ENCODE measurements around the gene FAM227B. TPM values are rescaled to one million over a fixed set of nuclear protein-coding genes. Genes with fewer than 3 reads are reported as not detected.
A peak's percentile ranks its signal among the peaks of the same experiment; 100 is the strongest.

The FAM227B gene
- total RNA-seq, 1 donor from 2014 or later = 25.1 TPM

DNA sequence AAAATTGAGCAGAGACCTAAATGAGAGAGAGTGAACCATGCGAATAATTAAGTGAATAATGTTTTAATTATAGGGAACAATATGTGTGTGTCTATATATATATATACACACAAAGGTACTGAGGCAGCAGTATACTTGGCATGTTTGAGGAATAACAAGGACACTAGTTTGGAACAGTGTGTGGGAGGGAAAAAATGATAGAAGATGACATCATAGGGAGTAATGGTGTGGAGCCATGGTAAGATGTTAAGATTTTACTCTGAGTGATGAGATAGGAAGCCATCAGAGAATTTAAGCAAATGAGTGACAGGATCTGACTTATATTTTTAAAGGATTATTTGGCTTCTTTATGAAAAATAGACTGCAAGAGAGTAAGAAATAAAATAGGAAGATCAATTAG, 29.4 kb upstream of the FAM227B start:
- Mint-ChIP-seq H3K27ac (no peak overlapping the region), H3K9me3 (peaks cover 17% of the 10 kb centered on the region), H3K4me3 (no peak overlapping the region), H3K36me3 (peaks cover 11% of the 10 kb centered on the region), H3K4me1 (peaks cover 15% of the 10 kb centered on the region), H3K27me3 (ENCODE audit: insufficient read depth, low read depth) (no peaks in the 10 kb centered on the region)
- Histone ChIP-seq H3K4me1 (no peaks in the 10 kb centered on the region), H3K4me3 (no peak overlapping the region), H3K36me3 (no peaks in the 10 kb centered on the region), H3K4me2 (no peak overlapping the region), H3K27me3 (no peaks in the 10 kb centered on the region), H4K20me1 (ENCODE audit: low read depth) (no peaks in the 10 kb centered on the region), H3K9ac (no peak overlapping the region), H2AFZ (replicated peaks) (no peak overlapping the region), H3K9me3 (ENCODE audit: low read depth) (peaks cover 7% of the 10 kb centered on the region), H3K27ac (no peak overlapping the region), H3F3A (ENCODE audit: low read depth) (no peaks in the 10 kb centered on the region), H3K79me2 (ENCODE audit: low read depth) (no peaks in the 10 kb centered on the region)
- no peak for DNase-seq (ENCODE audit: low spot score)
- TF ChIP-seq EZH2phosphoT487 (IDR thresholded peaks at IDR 0.05) (no peak), EZH2 (IDR thresholded peaks at IDR 0.05) (no peak)
- TF ChIP-seq, protein P1, sequence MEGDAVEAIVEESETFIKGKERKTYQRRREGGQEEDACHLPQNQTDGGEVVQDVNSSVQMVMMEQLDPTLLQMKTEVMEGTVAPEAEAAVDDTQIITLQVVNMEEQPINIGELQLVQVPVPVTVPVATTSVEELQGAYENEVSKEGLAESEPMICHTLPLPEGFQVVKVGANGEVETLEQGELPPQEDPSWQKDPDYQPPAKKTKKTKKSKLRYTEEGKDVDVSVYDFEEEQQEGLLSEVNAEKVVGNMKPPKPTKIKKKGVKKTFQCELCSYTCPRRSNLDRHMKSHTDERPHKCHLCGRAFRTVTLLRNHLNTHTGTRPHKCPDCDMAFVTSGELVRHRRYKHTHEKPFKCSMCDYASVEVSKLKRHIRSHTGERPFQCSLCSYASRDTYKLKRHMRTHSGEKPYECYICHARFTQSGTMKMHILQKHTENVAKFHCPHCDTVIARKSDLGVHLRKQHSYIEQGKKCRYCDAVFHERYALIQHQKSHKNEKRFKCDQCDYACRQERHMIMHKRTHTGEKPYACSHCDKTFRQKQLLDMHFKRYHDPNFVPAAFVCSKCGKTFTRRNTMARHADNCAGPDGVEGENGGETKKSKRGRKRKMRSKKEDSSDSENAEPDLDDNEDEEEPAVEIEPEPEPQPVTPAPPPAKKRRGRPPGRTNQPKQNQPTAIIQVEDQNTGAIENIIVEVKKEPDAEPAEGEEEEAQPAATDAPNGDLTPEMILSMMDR (IDR thresholded peaks at IDR 0.05) = no peak

- Mint-ChIP-seq H3K36me3 (peaks cover 13% of the 10 kb centered on the region), H3K4me3 (no peak overlapping the region), H3K27ac (no peak overlapping the region), H3K4me1 (peaks cover 15% of the 10 kb centered on the region), H3K27me3 (ENCODE audit: insufficient read depth, low read depth) (no peaks in the 10 kb centered on the region), H3K9me3 (no peaks in the 10 kb centered on the region)
- Histone ChIP-seq H3K4me3 (no peak overlapping the region), H4K20me1 (ENCODE audit: low read depth) (no peaks in the 10 kb centered on the region), H3K4me1 (no peaks in the 10 kb centered on the region), H3K27me3 (no peaks in the 10 kb centered on the region), H3K9ac (no peak overlapping the region), H3K4me2 (no peak overlapping the region), H3K27ac (no peak overlapping the region), H2AFZ (replicated peaks) (no peak overlapping the region), H3F3A (ENCODE audit: low read depth) (no peaks in the 10 kb centered on the region), H3K79me2 (ENCODE audit: low read depth) (no peaks in the 10 kb centered on the region), H3K36me3 (no peaks in the 10 kb centered on the region), H3K9me3 (ENCODE audit: low read depth) (no peaks in the 10 kb centered on the region)
- TF ChIP-seq, protein P1 (IDR thresholded peaks at IDR 0.05) = no peak
- TF ChIP-seq EZH2 (IDR thresholded peaks at IDR 0.05) (no peak), EZH2phosphoT487 (IDR thresholded peaks at IDR 0.05) (no peak)
- no peak for DNase-seq (ENCODE audit: low spot score)
Observed at GRCh38 chr15:49646891-49647290, 26.3 kb upstream of the FAM227B start.

- Histone ChIP-seq H3K79me2 (ENCODE audit: low read depth) (no peaks in the 10 kb centered on the region), H3K36me3 (no peaks in the 10 kb centered on the region), H3K4me2 (no peak overlapping the region), H3K4me1 (no peaks in the 10 kb centered on the region), H2AFZ (replicated peaks) (no peak overlapping the region), H3K9ac (no peak overlapping the region), H3F3A (ENCODE audit: low read depth) (no peaks in the 10 kb centered on the region), H3K4me3 (no peak overlapping the region), H3K27me3 (no peaks in the 10 kb centered on the region), H4K20me1 (ENCODE audit: low read depth) (no peaks in the 10 kb centered on the region), H3K27ac (no peak overlapping the region), H3K9me3 (ENCODE audit: low read depth) (no peaks in the 10 kb centered on the region)
- Mint-ChIP-seq H3K27ac (peak overlapping the region; percentile 4), H3K4me1 (peaks cover 15% of the 10 kb centered on the region), H3K36me3 (peaks cover 13% of the 10 kb centered on the region), H3K9me3 (no peaks in the 10 kb centered on the region), H3K4me3 (no peak overlapping the region), H3K27me3 (ENCODE audit: insufficient read depth, low read depth) (no peaks in the 10 kb centered on the region)
- no peak for DNase-seq (ENCODE audit: low spot score)
- TF ChIP-seq, protein P1 (IDR thresholded peaks at IDR 0.05) = no peak
- no peak for TF ChIP-seq EZH2phosphoT487 (IDR thresholded peaks at IDR 0.05)
- TF ChIP-seq EZH2 (IDR thresholded peaks at IDR 0.05) = no peak
Observed at GRCh38 chr15:49645941-49646340, 25.3 kb upstream of the FAM227B start.
